Skeletal muscle tissue (tissue), 4 donors: ENCODE measurements around the gene PIBF1. TPM values are rescaled to one million over a fixed set of nuclear protein-coding genes. Genes with fewer than 3 reads are reported as not detected.

Experiments
- H3K27ac ChIP-seq: one replicate; pipeline ENCODE4 v1.7.0; 2013; ENCODE audit warnings: mild to moderate bottlenecking, low read depth, low read length, inconsistent platforms
- H3K27me3 ChIP-seq, 3 donors: one replicate each; pipeline ENCODE4 v1.7.0; 2013; ENCODE audit warnings: low read length in 3 of 3; ENCODE audit not compliant: control insufficient read depth in 3 of 3, insufficient read depth in 3 of 3
- H3K36me3 ChIP-seq, 3 donors: one replicate each; pipeline ENCODE4 v1.7.0; 2013; ENCODE audit warnings: low read length in 3 of 3; ENCODE audit not compliant: control insufficient read depth in 3 of 3, insufficient read depth in 3 of 3
- H3K4me1 ChIP-seq, 3 donors: one replicate each; pipeline ENCODE4 v1.7.0; 2013; ENCODE audit warnings: low read length in 3 of 3, mild to moderate bottlenecking in 3 of 3; ENCODE audit not compliant: control insufficient read depth in 3 of 3, insufficient read depth in 3 of 3
- H3K4me3 ChIP-seq, 3 donors: one replicate each; pipeline ENCODE4 v1.7.0; 2013; ENCODE audit warnings: low read length in 3 of 3
- H3K9ac ChIP-seq, 3 donors: one replicate each; pipeline ENCODE4 v1.7.0; 2013; ENCODE audit warnings: low read length in 3 of 3, mild to moderate bottlenecking in 3 of 3, moderate library complexity in 2 of 3, low read depth in 1 of 3
- H3K9me3 ChIP-seq, 3 donors: one replicate each; pipeline ENCODE4 v1.7.0; 2013; ENCODE audit warnings: low read length in 3 of 3; ENCODE audit not compliant: control insufficient read depth in 3 of 3
- total RNA-seq: library from RNA; depleted of rRNA; stranded (reverse); fragments of >200 nt; gene quantifications from one replicate; pipeline ENCODE4 v1.2.3, GENCODE V29; 2014
- donor health status: Osteomylitis.

PIBF1 gene
- total RNA-seq, 1 donor from 2014 or later: 13.0 TPM

DNA sequence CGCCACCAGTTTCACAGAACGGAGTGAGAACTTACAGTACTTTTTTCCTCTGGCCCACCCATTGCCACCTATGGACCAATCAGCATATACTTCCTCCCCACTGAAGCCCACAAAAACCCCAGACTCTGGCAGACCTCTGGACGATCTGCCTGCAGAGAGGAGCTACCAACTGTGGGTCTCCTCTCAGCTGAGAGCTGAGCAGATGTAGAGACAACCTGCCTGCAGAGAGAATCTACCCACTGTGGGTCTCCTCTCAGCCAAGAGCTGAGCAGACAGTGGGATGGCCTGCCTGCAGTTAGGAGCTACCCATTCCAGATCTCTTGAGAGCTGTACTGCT lies 69.7 kb downstream of the PIBF1 start:
- Histone ChIP-seq H3K9me3 (no peaks in the 10 kb centered on the region), H3K36me3 (peaks cover 6 to 12% (median 7%) of the 10 kb centered on the region in 3 donors), H3K4me1 (no peaks in the 10 kb centered on the region), H3K27me3 (no peaks in the 10 kb centered on the region), H3K27ac (no peak overlapping the region), H3K9ac (no peak overlapping the region), H3K4me3 (no peak overlapping the region)

DNA sequence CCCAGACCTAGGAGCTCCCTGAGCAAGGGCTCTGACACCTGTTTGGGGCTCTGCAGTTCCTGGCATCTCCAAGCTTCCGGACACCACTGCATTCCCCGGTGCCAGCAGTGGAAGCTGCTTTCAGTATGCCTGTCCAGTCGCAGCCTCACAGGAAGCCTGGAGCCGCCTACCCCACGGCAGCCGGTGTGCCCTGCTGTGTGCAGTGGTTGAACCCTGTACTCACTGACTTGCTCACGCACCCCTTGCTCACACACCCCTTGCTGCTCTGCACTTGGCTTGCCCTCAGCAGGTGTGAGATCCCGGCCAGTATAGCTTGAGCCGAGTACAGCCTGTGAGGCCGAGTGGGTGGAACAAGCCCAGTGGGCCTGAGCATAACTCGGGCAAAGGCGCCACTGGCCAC lies 70.3 kb downstream of the PIBF1 start:
- Histone ChIP-seq H3K4me1 (no peaks in the 10 kb centered on the region), H3K27me3 (no peaks in the 10 kb centered on the region), H3K4me3 (no peak overlapping the region), H3K36me3 (peaks cover 6 to 11% (median 7%) of the 10 kb centered on the region in 3 donors), H3K9me3 (no peaks in the 10 kb centered on the region), H3K27ac (no peak overlapping the region), H3K9ac (no peak overlapping the region)

DNA sequence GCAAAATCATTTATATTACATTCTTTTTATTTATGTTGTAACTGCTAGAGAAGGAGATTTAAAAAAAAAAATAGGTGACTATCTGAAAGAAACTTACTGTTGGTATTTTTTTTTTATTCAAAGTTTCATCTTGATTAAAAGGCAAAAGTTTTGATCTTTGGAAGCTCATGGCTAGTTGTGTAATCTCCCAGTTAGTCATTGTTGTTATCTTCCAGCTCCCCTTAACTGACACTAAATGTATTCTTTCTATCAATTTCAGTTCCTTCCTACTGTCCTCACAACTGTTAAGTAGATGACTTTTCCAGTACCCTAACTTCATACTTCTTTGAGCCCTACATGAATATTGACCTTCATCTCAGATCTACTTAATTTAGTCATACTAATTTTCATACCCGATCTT lies 71.1 kb downstream of the PIBF1 start:
- H3K9ac ChIP-seq: no peak overlapping the region
- H3K36me3 ChIP-seq: peaks cover 6 to 7% (median 6%) of the 10 kb centered on the region in 3 donors
- no peaks in the 10 kb centered on the region for H3K4me1 ChIP-seq
- H3K4me3 ChIP-seq: no peak overlapping the region
- H3K27ac ChIP-seq: no peak overlapping the region
- H3K27me3 ChIP-seq: no peaks in the 10 kb centered on the region
- H3K9me3 ChIP-seq: no peaks in the 10 kb centered on the region

DNA sequence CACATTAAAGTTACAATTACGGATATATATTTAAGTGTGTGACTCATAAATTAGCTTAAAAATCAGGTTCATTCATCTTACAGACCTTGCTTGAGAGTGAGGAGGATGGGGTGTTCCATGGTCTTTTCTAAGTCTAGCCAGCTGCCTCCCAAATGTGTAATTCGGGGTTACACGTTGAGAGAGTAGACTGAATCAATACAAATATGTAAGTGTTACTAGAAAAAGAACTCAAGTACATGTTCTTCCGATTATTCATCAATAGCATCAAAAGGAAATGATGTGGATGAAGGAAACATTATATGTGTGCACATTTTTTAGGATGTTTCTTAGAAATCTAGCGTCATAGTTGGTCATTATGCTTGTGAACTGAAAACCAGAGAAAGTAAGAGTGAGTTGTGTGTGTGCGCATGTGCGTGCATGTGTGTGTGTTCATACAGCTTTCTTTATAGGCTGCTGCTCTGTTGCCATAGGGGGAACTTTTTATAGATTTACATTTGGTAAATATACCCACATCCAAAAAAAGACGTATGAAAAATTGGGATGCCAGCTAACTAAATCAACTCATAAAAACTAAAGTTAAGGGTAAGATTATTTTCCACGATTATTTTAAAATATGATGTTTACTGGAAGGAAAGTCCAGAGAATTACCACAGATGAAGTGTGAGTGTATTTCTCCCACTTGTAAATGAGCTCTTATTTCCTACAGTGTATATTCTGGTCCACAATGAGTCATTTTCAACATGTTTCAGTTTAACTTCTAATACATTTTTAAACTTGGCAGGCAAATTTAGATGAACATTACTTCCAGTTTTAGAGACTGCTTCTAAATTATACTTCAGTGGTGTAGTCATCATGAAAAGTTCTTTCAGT lies 82.4 kb downstream of the PIBF1 start:
- H3K9me3 ChIP-seq: no peaks in the 10 kb centered on the region
- H3K27ac ChIP-seq: no peak overlapping the region
- H3K9ac ChIP-seq: no peak overlapping the region
- no peaks in the 10 kb centered on the region for H3K4me1 ChIP-seq
- no peaks in the 10 kb centered on the region for H3K27me3 ChIP-seq
- no peak overlapping the region for H3K4me3 ChIP-seq
- peaks cover 0 to 4% (median 0%) of the 10 kb centered on the region in 3 donors for H3K36me3 ChIP-seq

DNA sequence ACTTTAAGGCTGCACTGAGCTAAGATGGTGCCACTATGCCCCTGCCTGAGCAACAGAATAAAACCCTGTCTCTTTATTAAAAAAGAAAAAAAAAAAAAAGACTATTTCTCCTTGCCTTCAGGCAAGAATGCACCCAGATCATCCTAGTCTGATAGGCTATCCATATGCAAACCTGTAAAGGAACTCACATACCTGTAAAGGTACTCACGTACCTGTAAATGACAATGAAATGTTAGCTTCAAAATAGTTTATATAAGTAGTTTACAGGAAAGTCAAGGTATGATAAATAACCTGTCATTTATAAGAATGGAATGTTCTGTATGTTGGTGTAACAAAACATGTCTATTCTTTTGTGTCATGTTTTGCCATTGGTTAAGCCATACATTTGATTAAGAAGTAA lies 86.3 kb downstream of the PIBF1 start:
- Histone ChIP-seq H3K4me3 (no peak overlapping the region), H3K4me1 (no peaks in the 10 kb centered on the region), H3K27ac (no peak overlapping the region)

DNA sequence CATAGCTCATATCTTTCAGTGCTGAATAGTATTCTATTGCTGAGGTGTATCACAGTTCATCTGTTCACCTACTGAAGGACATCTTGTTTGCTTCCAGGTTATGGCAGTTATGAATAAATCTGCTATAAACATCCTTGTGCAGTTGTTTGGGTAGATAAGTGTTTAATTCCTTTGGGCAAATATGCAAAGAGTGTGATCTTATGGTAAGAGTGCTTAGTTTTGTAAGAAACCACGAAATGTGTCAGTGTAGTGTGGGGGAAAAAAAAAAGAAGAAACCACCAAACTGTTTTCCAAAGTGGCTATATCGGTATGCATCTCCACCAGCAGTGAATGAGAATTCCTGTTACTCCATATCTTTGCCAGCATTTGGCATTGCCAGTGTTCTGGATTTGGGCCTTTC lies 93.3 kb downstream of the PIBF1 start:
- H3K27ac ChIP-seq: no peak overlapping the region
- H3K9me3 ChIP-seq: no peaks in the 10 kb centered on the region
- no peak overlapping the region for H3K4me3 ChIP-seq
- no peak overlapping the region for H3K9ac ChIP-seq
- H3K36me3 ChIP-seq: peaks cover 0 to 4% (median 0%) of the 10 kb centered on the region in 3 donors
- no peaks in the 10 kb centered on the region for H3K4me1 ChIP-seq
- H3K27me3 ChIP-seq: no peaks in the 10 kb centered on the region

More for the DNA sequence above, 86.3 kb downstream of the PIBF1 start:
- Histone ChIP-seq H3K9me3 (no peaks in the 10 kb centered on the region), H3K9ac (no peak overlapping the region), H3K27me3 (no peaks in the 10 kb centered on the region), H3K36me3 (peaks cover 0 to 4% (median 0%) of the 10 kb centered on the region in 3 donors)

DNA sequence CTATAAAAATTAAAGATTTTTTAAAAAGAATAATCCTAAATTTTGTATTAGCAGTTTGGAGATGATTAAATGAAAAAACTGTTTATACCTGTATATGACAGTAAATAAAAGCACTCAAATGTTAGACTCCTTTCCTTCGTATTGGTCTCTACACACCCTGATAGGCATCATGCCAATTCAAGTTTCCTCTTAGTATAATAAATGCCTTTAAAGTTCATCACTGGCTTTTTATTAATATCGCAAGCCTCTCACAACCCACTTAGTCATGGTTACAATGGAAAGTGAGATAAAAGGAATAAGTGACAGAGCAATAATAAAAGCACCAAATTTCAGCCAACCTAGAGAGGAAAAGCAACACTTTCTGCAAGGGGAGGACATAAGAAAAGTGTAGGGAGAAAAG lies 102.2 kb downstream of the PIBF1 start:
- H3K4me3 ChIP-seq: no peak overlapping the region
- H3K4me1 ChIP-seq: no peaks in the 10 kb centered on the region
- H3K9me3 ChIP-seq: no peaks in the 10 kb centered on the region
- no peaks in the 10 kb centered on the region for H3K27me3 ChIP-seq
- H3K9ac ChIP-seq: no peak overlapping the region
- no peak overlapping the region for H3K27ac ChIP-seq
- no peaks in the 10 kb centered on the region for H3K36me3 ChIP-seq

DNA sequence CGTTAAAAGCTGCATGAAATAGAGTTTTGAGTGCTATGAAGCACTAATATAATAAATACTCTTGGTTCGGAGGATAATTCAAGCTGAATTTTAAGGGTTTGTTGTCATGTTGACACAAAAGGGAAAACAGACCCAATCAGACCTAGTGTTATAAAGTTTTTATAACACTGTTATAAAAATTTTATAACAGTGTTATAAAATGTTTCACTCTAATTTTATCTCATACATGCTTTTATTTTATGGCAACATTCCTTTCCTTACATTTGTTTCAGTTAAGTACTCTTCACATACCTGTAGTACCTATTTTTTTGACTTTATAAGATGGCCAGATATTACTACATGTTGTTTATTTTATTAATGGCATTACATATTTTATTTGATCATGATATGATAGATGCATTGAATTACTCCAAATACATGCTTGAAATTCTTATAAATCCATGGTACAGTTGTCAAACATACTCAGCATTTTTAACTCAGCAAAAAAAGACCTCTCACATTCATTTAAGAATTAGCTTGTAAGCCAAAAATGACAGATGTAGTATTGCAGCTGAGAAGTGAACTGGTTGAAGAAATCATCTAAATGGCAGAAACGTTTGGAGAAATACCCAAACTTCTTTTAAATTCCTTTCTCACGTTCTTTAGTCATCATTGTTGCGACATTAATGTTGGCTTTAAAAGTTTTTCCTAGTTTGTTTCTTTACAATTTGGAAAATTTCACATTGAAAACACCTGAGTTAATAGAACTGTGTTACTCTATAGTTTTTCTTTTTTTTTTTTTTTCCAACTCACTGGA lies 104.5 kb downstream of the PIBF1 start:
- no peaks in the 10 kb centered on the region for H3K9me3 ChIP-seq
- no peak overlapping the region for H3K27ac ChIP-seq
- H3K4me1 ChIP-seq: no peaks in the 10 kb centered on the region
- no peaks in the 10 kb centered on the region for H3K36me3 ChIP-seq
- H3K4me3 ChIP-seq: no peak overlapping the region
- H3K27me3 ChIP-seq: no peaks in the 10 kb centered on the region
- H3K9ac ChIP-seq: no peak overlapping the region

DNA sequence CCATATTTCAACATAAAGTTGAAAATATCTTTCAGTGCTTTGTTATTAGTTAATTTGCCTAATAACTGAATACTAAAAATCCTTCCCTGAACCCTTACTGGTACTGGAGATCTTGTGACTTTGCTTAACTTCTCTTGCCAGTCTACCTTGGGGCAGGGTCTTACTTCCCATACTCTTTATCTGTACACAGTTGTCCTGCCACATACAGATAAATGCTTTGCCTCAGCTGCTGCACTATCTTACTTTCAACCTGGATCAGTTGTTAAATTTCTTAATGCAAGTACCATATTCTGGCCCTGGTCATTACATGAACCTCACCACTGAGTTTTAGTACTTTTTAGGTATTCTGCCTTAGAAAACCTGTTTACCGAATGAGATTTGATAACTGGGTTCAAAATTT lies 107.6 kb downstream of the PIBF1 start:
- H3K36me3 ChIP-seq: no peaks in the 10 kb centered on the region
- no peaks in the 10 kb centered on the region for H3K4me1 ChIP-seq
- no peak overlapping the region for H3K27ac ChIP-seq
- no peak overlapping the region for H3K4me3 ChIP-seq
- no peak overlapping the region for H3K9ac ChIP-seq
- no peaks in the 10 kb centered on the region for H3K27me3 ChIP-seq
- H3K9me3 ChIP-seq: no peaks in the 10 kb centered on the region

DNA sequence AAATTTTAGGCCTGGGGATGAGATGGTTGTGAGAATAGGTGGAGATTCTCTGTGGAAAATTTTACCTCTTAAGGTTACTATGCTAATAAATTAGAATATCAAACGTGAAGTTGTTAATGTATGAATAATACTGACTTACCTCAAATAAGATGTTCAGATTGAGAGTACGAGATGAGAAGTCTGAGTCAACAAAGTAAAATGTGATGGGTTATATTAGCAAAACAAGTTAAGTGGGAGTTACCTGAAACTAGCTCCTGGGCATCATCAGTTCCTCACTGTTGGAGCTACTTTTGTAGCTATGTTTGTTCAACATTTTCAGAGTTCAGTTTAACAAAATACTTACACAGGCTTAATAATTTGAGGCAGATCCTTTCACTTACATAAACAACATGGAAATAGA lies 108.6 kb downstream of the PIBF1 start:
- H3K27ac ChIP-seq: no peak overlapping the region
- H3K36me3 ChIP-seq: peaks cover 0 to under 1% (median 0%) of the 10 kb centered on the region in 3 donors
- H3K4me1 ChIP-seq: no peaks in the 10 kb centered on the region
- no peaks in the 10 kb centered on the region for H3K9me3 ChIP-seq
- no peak overlapping the region for H3K4me3 ChIP-seq
- no peak overlapping the region for H3K9ac ChIP-seq
- H3K27me3 ChIP-seq: no peaks in the 10 kb centered on the region
